Superior temporal gyrus (tissue), 1 donor: Measurements from ENCODE around the gene RALGAPA2.
A peak's percentile ranks its signal among the peaks of the same experiment; 100 is the strongest.
"Not testable (repeated sequence)": the region's sequence is repeated elsewhere in the genome, so short reads cannot be mapped to it uniquely, and the experiment has no call there.

Experiments used
- DNase-seq: peaks from one replicate; pipeline ENCODE4 v3.0.0-alpha.2; 2016; ENCODE audit errors: extremely low spot score

Gene RALGAPA2

DNA sequence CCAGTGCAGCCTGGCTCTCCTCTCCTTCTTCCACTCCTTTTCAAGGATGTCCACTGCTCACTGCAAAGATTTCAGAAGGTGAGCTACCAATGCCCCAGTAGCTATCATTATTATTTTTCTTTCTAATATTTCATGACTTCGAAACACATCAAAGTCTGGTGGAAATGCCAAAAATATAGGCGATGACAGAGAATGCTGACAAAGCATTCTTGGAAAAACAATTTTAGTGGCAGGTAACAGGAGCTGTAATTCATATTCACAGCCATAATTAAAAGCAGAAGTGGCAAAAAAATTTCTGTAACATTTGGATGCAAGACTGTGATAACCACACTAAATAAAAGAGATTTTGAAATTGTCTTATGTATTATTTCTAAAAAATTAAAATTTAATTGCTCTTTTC is 133.6 kb downstream of the RALGAPA2 start:
- DNase-seq = no peak

DNA sequence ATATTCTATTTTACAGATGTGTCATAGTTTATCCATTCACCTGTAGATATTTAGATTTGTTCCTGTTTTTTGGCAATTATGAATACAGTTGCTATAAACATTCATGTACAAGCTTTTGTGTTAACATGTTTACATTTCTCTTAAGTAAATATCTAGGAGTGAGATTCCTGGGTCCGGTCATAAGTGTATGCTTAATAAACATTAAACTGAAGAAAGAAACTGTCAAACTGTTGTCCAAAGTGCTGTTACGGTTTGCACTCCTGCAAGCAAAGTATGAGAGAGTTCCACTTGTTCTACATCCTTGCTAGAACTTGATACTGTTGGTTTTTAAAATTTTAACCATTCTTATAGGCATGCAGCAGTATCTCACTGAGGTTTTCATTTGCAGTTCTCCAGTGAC is 138.6 kb downstream of the RALGAPA2 start:
- no peak for DNase-seq

DNA sequence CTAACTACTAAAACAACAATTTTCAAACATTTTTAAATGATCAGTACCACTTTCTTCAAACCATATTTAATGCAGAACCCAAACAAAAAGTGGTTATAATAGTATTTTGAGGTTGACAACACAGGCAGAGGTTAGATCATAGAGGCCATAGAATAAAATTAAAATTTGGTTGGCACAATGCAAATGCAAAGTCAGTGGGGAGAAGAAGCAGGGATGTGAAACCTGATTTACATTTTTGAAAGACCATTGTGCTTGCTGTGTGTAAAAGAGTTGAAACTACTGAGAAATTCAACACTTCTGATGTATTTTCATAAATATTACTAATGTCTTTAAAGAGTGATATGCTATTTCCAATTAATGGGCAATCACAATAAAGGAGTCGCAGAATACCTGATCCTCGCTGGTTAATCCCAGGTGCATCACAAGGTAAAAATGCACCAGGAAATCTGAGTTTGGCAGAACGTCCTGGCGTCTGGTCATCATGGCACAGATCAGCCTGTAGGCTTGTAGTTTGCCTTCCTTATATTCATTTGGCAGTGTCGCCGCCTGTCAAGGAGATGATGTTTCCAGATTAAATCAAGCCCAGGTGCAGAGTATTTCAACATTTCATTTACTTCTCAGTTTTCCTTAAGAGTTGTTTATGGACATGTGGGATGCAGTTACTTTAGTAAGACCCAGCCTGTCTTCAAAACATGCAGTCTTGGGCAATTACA is 141.2 kb downstream of the RALGAPA2 start:
- DNase-seq = no peak

DNA sequence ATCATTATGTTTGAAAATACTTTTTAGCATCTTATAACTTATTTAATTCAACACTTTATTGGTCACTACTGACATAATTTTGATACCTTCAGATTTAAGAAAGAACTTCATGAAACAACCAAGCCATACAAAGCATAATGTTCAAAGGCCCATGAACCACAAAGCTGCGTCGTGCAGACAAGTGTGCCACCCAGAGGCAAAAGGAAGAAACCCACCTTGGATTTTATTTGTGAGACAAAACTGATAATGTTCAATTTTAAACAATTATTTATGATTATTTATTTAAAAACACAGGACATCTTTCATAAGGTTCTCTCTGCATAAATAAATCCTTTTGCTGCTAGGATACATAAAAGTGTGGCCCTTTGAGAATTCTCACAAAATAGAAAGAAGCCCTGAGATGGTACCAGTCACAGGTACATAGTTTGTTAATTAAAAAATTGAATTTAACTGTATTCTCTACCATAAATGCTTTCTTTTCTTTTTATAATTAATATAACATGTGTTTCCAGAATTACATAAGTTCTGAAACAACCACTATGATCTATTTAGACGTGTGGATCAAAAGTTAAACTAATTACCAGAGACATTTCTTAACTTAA is 143.7 kb downstream of the RALGAPA2 start:
- DNase-seq = peak; percentile 88

DNA sequence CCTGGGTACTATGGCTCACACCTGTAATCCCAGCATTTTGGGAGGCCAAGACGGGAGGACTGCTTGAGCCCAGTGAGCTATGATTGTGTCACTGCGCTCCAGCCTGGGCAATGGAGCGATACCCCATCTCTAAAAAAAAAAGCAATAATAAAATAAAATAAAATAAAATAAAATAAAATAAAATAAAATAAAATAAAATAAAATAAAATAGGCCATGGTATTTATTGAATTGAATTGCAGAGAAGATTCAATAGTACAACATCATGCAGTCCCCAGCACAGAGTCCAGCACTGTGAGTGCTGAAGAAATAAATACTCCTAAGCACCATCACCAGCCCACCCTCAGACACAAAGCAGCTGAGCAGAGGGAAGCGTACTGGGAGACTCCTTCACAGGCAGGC is 144.7 kb downstream of the RALGAPA2 start:
- no peak for DNase-seq

DNA sequence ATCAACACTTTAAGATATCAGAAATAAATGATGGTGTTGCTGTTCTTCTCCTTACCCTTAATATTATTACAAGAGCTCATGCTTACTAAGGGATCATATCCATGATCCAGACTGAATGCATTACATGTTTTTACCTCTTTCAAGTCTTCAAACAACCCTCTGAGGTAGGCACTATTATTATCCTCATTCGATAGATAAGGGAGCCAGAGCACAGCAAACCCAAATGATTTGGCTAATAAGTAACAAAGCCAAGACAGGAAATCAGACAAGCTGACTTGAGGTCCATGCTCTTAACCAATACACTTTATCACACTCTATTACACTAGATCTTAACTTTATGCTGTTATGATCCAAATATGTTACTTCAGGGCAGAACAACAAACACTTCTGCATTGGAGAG is 145.9 kb downstream of the RALGAPA2 start:
- DNase-seq = no peak

DNA sequence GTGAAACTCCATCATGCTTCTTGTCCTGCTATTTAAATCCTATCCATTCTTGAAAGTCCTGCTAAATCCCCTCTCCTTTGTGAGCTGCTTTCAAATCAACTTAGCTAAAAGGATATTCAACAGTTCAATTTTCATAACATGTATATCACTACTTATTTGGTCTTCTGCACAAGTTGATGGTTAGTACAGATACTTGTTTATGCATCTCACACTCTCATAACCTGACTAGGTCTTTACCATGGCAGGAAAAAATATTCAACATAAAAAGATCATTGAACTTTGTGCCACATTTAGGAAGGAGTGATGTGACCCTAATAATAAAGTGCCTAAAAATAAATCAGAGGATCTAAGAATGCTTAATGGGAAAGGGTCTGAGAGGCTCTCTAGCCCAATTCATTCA is 148.2 kb downstream of the RALGAPA2 start:
- DNase-seq = no peak

DNA sequence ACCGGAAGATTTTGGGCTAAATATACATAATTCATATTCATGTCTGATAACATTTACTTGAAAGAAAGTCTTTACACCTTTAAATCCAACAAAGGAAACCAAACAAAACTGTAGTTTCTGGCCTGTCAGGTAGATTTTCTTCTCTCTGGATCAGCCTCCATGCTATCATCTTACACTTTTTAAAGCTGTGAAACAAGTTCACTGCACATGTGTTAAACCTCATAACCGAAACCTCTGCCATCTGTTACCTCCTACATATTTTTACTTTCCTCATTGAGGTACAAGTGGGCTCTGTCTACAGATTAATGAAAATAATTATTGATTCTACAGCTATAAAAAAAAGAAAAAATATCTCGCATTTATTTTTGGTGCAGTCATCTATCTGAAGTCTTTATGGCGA is 149.9 kb downstream of the RALGAPA2 start:
- DNase-seq = peak; percentile 33

DNA sequence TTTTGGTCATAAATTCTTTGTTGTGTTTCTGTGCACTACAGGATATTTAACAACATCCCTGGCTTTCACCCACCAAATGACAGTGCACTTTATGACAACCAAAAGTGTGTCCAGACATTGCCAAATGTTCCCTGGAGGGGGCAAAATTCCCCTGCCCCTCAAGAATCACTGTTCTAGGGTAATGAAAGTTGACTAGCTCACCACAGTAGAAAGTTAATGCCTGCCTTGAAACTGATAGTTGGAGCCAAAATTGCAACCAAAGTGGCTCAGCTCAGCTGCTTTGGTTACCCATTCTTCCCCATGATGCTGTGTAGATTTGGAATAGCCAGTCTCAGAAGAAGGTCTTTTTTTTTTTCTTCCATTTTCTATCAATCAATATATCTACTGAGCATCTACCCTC is 150.6 kb downstream of the RALGAPA2 start:
- no peak for DNase-seq

DNA sequence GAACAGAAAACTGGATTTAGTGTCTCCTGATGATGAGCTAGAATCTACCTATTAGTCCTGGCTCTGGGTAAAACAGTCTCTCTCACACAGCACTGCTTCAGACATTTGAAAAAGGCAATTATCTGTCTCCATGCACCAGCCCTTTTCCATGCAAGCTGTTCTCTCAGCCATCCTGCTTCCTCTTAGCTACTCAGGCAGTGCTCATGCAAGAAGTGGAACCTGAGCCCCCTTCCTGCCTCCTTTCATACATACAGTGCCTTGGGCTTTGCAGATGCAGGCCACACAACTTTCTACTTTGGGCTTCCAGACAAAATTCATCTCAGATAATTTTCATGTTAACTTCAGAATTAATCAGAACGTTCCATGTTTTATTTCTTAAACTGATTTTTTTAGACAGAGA is 151.3 kb downstream of the RALGAPA2 start:
- DNase-seq = no peak

DNA sequence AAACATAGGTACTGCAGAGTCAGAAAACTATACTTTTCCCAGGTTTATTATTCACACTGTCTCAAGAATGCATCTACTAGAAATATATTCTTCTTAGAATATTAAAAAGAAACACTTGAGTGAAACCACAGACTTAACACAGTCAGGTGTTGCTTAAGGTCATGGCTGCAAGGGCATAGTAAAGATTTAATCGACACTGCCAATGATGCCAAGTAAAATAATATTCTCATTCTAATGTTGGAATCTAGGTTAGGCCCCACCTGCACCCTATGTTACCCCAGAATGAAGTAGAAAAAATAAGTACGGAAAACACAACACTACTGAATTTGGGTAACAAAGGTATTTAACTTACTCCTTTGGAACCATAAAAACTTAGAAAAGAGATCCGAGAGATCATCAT is 155.0 kb downstream of the RALGAPA2 start:
- DNase-seq = no peak

DNA sequence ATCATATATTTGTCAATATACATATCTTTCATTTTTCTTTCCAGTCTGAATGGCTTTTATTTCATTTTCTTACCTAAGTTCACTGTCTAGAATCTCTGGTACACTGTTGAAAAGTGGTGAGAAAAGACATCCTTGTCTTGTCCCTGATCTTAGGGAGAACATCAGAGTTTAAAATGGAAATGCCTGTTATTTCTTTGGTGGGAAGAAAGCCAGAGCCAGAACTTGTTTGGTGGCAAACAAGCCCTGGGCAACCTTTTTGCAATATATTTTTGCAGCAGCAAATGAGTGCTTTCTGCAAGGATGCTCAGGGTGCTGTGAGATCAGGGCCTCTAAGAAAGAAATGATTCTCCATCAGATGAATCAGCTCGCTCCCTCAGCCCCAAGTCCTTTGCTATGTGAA is 156.6 kb downstream of the RALGAPA2 start:
- no peak for DNase-seq

DNA sequence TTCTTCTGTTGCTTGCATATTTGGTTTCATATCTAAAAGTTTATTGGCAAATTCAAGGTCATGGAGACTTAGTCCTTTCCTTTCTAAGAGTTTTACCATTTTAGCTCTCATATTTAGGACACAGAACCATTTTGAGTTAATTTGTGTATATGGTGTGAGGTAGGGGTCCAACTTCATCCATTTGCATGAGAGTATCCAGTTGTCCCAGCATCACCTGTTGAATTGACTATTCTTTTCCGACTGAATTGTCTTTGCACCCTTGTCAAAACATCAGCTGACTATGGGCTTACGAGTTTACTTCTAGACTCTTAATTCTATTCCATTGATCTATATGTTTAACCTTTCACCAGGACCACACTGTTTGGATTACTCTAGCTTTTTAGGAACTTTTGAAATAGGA is 157.5 kb downstream of the RALGAPA2 start:
- DNase-seq = no peak

DNA sequence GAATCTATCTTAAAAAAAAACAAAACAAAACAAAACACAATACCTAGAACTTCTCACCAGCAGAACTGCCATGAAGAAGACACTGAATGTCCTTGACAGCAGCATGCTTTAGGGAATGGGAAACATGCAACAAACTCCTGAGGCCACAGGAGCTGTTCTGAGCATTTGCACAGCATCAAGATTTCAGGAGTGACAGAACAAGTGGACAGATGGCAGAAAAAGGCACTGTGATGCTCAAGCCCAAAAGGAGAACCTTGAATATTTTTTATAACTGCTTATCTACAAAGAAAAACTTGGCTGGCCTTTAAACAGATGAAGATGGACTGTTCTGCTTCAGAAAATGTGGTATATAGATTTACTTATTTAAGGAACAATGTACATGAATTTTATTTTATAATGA is 158.9 kb downstream of the RALGAPA2 start:
- no peak for DNase-seq

DNA sequence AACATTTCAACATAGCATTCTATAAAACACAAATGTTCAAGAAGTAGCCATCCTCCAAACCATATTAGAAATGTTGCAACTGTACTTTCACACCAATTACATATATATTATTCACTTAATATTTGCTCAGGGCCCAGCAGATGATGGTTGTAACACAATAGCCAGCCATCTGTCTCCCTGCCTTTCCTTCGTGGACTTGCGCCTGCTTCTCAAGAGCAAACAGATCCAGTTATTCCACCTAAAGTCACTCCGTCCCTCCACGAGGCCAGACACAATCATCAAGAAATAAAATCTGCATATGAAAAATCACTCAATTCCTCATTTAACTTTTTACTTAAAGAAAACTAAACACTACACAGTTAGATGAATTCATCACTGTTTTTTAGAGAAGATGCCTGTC is 160.4 kb downstream of the RALGAPA2 start:
- no peak for DNase-seq

DNA sequence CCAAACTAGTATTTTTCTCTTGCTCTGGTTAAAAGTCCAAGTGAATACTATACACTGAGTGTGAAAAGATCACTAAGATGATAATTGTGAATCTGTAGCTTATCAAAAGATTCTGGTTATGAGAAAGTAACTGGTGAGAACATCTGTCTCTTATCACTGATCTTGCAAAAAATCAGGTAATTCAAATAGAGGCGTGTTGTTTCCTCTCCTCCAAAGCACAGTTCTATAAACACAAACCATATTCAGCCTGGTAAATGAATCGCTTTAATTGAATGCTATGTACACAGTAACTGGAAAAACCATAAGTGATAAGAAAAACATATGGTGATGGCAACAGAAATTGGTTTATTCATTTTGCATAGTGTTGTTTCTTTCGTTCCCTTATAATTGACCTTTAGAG is 161.0 kb downstream of the RALGAPA2 start:
- no peak for DNase-seq

DNA sequence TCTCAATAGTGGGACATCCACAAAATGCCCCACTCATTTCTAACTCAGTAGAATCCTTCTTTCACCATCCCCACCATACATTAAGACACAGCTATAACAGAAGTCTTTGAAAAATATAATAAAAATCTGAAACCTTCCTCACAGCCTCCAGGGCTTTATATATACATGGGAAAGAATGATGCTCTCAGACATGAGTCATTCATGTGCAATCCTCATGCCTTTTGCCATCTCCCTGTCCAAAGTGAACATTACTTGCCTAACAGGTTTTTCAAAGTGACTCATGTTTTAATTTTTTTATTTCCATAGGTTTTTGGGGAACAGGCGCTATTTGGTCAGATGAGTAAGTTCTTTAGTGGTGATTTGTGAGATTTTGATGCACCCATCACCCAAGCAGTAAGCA is 162.7 kb downstream of the RALGAPA2 start:
- no peak for DNase-seq

DNA sequence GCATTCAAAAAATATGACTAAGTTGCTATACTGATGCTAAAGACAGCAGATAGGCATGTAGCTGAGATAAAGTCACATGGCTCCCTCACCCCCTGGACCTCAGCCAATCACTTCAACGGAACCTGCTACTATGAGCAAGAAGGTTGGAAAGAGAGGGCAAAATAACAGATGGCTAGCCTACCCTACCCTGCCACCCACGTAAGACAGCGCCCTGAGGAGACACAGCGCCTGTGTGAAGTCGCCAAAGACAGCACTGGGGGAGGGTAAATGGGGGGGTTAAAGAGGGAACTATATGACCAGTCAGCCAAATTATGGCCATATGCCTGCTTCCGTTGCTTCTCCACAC is 163.2 kb downstream of the RALGAPA2 start:
- no peak for DNase-seq

DNA sequence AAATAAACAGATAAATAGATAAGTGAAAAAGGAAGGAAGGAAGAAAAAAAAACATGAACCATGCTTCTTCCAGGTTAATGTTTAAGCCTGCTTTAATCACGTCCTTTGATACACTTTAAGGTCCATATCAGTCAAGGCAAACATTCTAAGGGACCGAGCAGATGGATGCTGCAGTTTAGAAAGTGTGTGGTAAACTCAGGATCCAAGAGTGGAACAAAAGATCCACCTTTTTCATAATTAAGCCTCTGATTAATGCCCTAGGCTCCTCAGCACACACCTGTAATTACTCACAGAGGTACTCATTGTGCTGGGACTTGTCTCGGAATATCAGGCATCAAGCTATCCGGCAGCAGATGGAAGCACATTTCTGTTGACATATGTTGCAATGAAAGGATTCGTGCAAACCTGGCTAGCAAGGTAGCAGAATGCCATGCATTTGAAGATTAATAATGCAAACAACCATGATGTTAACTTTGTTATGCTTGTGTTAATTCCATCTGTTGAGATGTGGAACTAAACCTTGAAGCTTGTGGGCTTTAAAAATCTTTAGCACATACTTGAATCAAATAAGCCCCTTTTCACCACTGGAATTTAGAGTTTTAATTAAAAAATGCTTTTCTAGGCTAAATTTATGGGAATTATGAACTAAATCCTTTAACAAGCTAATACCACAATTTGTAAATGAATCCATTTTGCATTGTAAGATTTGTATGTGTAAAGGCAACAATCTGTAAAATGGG is 163.7 kb downstream of the RALGAPA2 start:
- no peak for DNase-seq

DNA sequence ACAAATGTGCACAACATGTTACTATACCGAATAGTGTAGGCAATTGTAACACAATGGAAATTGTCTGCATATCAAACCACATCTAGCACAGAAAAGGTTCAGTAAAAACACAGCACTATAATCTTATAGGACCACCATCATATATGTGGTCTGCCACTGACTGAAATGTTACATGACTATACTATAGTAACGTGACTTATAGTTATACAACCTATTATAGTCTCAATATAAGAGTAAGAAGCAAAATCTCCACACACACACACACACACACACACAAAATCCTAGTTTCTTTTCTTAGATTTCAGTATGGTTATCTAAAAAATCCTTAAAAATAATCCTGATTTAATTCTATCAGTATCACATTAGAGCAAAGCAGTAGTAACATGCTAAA is 164.6 kb downstream of the RALGAPA2 start:
- no peak for DNase-seq

DNA sequence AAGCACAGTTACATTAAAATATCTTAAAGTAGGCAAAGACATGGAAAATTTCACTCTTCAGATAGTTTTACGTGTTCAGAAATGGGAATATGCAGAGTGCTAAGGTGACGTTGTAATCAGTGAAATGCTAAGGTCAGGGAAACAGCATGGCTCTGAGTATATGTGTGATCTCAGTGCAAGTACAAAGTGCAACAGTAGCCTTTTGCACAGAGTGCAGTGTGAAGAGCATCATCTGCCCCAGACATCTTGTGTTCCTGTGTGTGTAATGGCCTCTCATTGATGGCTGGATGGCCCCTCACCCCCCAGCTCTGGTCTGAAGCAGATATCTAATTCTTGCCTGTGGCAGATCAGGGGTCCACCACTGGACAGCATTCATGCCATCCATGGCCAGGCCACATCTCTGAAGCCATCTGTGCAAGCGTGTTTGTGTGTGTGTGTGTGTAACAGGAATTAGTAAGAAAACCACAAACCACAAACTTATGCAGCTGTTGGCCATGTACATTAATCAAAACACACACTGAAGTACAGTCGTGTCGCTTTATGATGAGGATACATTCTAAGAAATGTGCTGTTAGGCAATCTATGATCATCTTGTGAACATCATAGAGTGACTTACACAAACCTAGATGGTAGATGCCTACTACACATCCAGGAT is 165.1 kb downstream of the RALGAPA2 start:
- no peak for DNase-seq

DNA sequence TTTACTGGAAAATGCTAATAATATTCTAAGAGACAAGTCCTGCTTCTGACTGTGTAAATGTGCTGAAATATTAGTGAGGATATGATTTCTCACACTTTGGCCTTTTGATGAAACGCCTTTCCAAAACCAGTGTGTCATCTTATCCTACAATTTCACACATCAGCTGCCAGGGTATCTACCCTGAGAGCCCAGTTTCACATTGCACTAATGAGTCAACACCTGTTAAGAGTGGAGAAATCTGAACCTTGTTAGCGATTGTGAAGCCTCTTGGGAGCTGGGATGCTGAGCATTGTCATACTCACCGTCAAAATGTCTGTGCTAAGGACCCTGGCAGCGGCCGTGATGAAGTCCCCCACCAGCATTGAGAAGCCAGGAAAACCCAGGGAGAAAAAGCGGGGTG is 166.0 kb downstream of the RALGAPA2 start:
- DNase-seq = no peak

DNA sequence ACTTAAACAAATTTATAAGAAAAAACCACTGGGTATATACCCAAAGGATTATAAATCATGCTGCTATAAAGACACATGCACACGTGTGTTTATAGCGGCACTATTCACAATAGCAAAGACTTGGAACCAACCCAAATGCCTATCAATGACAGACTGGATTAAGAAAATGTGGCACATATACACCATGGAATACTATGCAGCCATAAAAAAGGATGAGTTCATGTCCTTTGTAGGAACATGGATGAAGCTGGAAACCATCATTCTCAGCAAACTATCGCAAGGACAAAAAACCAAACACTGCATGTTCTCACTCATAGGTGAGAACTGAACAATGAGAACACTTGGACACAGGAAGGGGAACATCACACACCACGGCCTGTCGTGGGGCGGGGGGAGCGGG is 169.1 kb downstream of the RALGAPA2 start:
- not testable (repeated sequence) for DNase-seq
